HG03378 (cell line): ENCODE data around the gene ASMT.
"Not testable (repeated sequence)": the region's sequence is repeated elsewhere in the genome, so short reads cannot be mapped to it uniquely, and the experiment has no call there.

ENCODE experiments used
- ATAC-seq: cut with Tn5 transposase; IDR thresholded peaks from one replicate; pipeline ENCODE4 v1.9.1; 2021; ENCODE audit warnings: mild to moderate bottlenecking, moderate library complexity; ENCODE audit not compliant: unreplicated experiment

ASMT gene

GRCh38 chrX:1646009-1646408 is 31.1 kb downstream of the ASMT start:
- no peak for ATAC-seq

DNA sequence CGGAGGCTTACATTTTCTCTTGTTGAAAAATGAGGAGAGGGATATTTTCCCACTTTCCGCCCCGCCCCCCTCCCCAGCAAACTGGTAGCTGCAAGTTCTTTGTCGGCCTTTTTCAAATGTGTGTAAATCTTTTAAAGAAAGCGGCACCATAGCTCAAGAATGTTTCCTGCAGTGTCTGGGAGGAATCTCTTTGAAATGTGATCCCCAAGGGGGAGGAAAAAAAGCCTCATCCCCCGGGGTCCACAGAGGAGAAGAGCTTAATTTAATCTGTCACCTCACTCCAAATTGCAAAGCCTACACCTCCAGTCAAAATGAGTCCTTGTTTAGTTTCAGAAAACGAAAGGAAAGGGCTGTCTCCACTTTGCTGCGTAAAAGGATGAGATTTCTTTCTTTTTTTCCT is 34.8 kb downstream of the ASMT start:
- no peak for ATAC-seq

DNA sequence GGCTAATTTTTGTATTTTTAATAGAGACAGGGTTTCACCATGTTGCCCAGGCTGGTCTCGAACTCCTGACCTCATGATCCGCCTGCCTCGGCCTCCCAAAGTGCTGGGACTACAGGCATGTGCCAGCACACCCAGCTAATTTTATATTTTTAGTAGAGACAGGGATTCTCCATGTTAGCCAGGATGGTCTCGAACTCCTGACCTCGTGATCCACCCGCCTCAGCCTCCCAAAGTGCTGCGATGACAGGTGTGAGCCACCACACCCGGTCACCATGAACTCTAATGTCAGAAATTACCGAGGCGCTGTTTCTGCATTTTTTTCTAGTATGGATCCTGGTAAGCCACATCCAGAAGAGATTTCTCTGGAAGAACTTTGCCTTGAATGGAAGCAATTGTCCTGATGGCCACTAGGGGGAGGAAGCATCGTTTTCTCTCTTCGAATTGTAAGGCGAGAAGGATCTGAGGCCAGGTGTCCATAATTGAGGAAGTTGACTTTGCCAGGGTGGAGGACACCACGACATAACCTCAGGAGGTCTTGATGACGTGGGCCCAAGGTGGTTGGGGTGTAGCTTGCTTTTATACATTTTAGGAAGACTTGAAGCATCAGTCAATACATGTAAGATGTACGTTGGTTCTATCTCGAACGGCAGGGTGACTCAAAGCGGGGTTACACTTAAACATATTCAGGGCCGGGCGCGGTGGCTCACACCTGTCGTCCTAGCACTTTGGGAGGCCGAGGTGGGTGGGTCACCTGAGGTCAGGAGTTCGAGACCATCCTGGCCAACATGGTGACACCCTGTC is 37.4 kb downstream of the ASMT start:
- not testable (repeated sequence) for ATAC-seq

DNA sequence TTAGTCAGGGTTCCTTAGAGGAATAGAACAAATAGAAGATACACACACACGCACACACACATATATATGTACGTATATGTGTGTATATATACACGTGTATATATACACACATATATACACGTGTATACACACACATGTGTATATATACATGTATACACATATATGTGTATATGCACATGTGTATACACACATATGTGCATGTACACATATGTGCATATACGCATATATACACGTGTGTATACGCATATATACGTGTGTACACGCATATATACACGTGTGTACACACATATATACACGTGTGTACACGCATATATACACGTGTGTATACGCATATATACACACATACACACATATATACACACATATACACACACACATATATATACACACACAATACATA is 41.5 kb downstream of the ASMT start:
- no peak for ATAC-seq

GRCh38 chrX:1657367-1658070 is 42.7 kb downstream of the ASMT start:
- ATAC-seq, result peak; percentile 82

DNA sequence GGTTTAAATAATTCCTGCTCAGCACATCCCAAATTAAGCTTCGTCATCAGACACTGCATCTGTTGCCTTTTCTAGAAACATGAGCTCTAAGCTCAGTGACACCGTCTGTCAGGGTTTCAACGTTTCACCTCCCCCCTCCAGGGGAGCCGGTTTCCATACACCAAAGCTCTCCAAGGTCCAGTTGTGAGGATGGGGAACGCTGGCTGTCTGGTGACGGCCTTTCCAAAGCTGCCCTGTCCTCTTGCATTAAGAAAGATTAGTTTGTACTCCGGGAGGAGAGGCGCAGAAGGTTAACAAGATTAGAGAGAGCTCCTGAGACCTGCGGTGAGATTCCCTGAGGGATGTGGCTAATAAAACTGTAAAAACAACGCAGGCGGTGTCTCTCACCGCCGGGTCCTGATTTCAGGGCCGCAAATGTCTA is 43.2 kb downstream of the ASMT start:
- ATAC-seq, result no peak

- no peak for ATAC-seq
These were observed 45.0 kb downstream of the ASMT start for GRCh38 chrX:1659664-1660461.

- ATAC-seq, result no peak
These were observed 46.4 kb downstream of the ASMT start for GRCh38 chrX:1661048-1661921.

DNA sequence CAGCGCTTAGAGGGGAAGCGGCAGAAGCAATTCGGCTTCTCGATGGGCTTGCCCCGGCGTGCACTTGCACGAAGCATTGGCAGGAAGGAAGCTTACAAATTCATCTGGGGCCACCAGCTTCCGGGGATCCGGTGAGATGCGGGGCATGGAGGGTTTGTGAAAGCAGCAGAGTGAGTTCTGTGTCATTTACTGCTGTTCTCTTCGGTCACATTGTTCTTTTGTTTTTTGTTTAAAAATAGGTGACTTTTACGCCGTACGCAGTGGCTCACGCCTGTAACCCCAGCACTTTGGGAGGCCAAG is 47.0 kb downstream of the ASMT start:
- no peak for ATAC-seq

GRCh38 chrX:1667566-1667965 is 52.7 kb downstream of the ASMT start:
- no peak for ATAC-seq

DNA sequence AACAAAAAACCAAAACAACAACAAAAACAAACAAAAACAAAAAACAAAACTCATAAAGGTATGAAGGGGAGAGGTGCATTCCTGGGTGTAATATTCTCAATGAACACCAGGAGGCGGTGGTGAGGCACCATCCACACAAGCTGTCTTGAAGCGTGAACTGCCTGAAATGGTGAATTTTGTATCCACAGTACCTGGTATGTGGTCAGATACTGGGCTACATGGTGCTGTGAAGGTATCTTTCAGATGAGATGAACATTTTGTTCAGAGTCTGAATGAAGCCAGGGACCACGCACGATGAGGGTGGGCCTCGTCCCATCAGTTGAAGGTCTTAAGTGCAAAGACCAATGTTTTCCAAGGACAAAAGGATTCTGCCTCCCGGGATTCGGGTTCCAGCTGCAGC is 58.5 kb downstream of the ASMT start:
- no peak for ATAC-seq

GRCh38 chrX:1676866-1677265 is 62.0 kb downstream of the ASMT start:
- no peak for ATAC-seq

DNA sequence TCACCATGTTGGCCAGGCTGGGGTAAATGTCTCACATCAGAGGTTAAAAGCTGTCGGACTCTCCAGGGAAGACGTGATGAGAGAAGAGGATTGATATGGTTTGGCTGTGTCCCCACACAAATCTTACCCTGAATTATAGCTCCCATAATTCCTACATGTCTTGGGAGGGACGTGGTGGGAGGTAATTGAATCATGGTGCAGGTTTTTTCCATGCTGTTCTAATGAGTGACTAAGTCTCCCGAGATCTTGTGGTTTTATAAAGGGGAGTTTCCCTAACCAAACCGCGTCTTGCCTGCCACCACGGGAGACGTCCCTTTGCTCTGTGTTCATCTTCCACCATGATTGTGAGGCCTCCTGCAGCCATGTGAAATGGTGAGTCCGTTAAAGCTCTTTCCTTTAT is 64.4 kb downstream of the ASMT start:
- ATAC-seq, result peak; percentile 59

DNA sequence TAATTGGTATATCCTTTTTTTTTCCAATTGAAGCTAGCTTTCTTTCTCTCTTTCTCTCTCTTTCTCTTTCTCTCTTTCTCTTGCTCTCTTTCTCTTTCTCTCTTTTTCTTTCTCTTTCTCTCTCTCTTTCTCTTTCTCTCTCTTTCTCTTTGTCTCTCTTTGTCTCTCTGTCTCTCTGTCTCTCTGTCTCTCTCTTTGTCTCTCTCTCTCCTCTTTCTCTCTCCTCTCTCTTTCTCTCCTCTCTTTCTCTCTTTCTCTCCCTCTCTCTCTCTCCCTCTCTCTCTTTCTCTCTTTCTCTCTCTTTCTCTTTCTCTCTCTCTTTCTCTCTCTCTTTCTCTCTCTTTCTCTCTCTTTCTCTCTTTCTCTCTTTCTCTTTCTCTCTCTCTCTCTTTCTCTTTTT is 66.6 kb downstream of the ASMT start:
- ATAC-seq, result no peak

- not testable (repeated sequence) for ATAC-seq
These were observed 67.0 kb downstream of the ASMT start for GRCh38 chrX:1681856-1682255.

DNA sequence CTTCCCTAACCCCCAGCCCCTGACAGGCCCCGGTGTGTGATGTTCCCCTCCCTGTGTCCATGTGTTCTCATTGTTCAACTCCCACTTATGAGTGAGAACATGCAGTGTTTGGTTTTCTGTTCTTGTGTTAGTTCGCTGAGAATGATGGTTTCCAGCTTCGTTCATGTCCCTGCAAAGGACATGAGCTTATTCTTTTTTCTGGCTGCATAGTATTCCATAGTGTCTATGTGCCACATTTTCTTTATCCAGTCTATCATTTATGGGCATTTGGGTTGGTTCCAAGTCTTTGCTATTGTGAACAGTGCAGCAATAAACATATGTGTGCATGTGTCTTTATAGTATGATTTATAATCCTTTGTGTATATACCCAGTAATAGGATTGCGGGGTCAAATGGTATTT is 67.6 kb downstream of the ASMT start:
- ATAC-seq, result not testable (repeated sequence)

GRCh38 chrX:1684883-1685282 is 70.0 kb downstream of the ASMT start:
- not testable (repeated sequence) for ATAC-seq

DNA sequence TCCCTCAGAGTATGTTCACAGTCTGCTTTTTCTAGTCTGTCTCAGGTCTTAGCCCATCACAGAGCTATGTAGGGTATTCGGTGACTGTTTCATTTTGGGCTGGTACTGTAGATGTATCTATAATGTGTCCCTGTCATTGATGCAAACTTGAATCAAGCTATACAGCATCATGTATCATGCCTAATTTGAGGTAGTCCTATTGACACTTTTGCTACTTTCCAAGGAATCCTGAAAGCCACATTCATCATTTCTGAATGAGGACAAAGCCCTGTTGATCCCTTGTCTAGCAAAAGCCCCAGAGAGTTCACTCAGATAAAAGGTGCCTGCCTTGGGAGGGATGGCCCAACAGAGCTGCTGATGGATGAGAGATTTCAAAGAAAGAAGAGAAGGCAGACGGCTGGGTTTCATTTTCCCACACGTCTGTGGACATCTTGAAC is 70.6 kb downstream of the ASMT start:
- not testable (repeated sequence) for ATAC-seq

GRCh38 chrX:1686642-1687041 is 71.8 kb downstream of the ASMT start:
- no peak for ATAC-seq
